KOPT-K1 (cell line): ENCODE measurements around the gene TAGLN.
"Not testable (repeated sequence)": the region's sequence is repeated elsewhere in the genome, so short reads cannot be mapped to it uniquely, and the experiment has no call there.

Experiments
- H3K27ac ChIP-seq: fragments of 200-600 bp; sonication (generic); 2 replicates; pipeline ENCODE4 v1.5.1; 2016; ENCODE audit warnings: antibody characterized with exemption, mild to moderate bottlenecking, low read depth, low read length; ENCODE audit not compliant: poor library complexity, severe bottlenecking
- H3K36me3 ChIP-seq: fragments of 200-600 bp; sonication (generic); 2 replicates; pipeline ENCODE4 v1.5.1; 2017; ENCODE audit warnings: antibody characterized with exemption, mild to moderate bottlenecking, low read length, moderate library complexity; ENCODE audit not compliant: insufficient read depth
- H3K9me3 ChIP-seq: fragments of 200-600 bp; sonication (generic); 2 replicates; pipeline ENCODE4 v1.5.1; 2017; ENCODE audit warnings: antibody characterized with exemption, low read length, mild to moderate bottlenecking; ENCODE audit not compliant: insufficient read depth, poor library complexity, severe bottlenecking

TAGLN gene

GRCh38 chr11:117198613-117199012, 557 bp upstream of the TAGLN start:
- H3K36me3 ChIP-seq, result peaks cover 10% of the 10 kb centered on the region; the same call in 1 of the 2 replicates
- no peak overlapping the region for H3K27ac ChIP-seq
- no peaks in the 10 kb centered on the region for H3K9me3 ChIP-seq

- Histone ChIP-seq H3K9me3 (no peaks in the 10 kb centered on the region), H3K36me3 (peaks cover 26% of the 10 kb centered on the region; the same call in 1 of the 2 replicates), H3K27ac (no peak overlapping the region)
Observed at GRCh38 chr11:117199916-117200812, 994 bp downstream of the TAGLN start.

- no peaks in the 10 kb centered on the region for H3K9me3 ChIP-seq
- H3K27ac ChIP-seq, result no peak overlapping the region
- peaks cover 31% of the 10 kb centered on the region; the same call in 1 of the 2 replicates for H3K36me3 ChIP-seq
Observed at GRCh38 chr11:117200813-117201657, 1.9 kb downstream of the TAGLN start.

- no peaks in the 10 kb centered on the region for H3K9me3 ChIP-seq
- no peak overlapping the region for H3K27ac ChIP-seq
- peaks cover 31% of the 10 kb centered on the region; the same call in 1 of the 2 replicates for H3K36me3 ChIP-seq
Observed at GRCh38 chr11:117201658-117202305, 2.6 kb downstream of the TAGLN start.

- Histone ChIP-seq H3K27ac (no peak overlapping the region), H3K9me3 (no peaks in the 10 kb centered on the region), H3K36me3 (peaks cover 31% of the 10 kb centered on the region; the same call in 1 of the 2 replicates)
Observed at GRCh38 chr11:117202386-117203068, 3.4 kb downstream of the TAGLN start.

- Histone ChIP-seq H3K27ac (no peak overlapping the region), H3K9me3 (no peaks in the 10 kb centered on the region), H3K36me3 (peaks cover 31% of the 10 kb centered on the region; the same call in 1 of the 2 replicates)
Observed at GRCh38 chr11:117203069-117203407, 3.9 kb downstream of the TAGLN start.

- no peaks in the 10 kb centered on the region for H3K9me3 ChIP-seq
- peaks cover 31% of the 10 kb centered on the region; the same call in 1 of the 2 replicates for H3K36me3 ChIP-seq
- no peak overlapping the region for H3K27ac ChIP-seq
Observed at GRCh38 chr11:117204283-117205080, 5.3 kb downstream of the TAGLN start.

GRCh38 chr11:117205211-117205818, 6.1 kb downstream of the TAGLN start:
- Histone ChIP-seq H3K27ac (no peak overlapping the region), H3K36me3 (peaks cover 31% of the 10 kb centered on the region; the same call in 1 of the 2 replicates), H3K9me3 (no peaks in the 10 kb centered on the region)

- H3K36me3 ChIP-seq, result peaks cover 38% of the 10 kb centered on the region; the same call in 1 of the 2 replicates
- not testable (repeated sequence) for H3K27ac ChIP-seq, H3K9me3 ChIP-seq
Observed at GRCh38 chr11:117206111-117206510, 6.9 kb downstream of the TAGLN start.

- H3K9me3 ChIP-seq, H3K27ac ChIP-seq: not testable (repeated sequence)
- peaks cover 45% of the 10 kb centered on the region; the same call in 1 of the 2 replicates for H3K36me3 ChIP-seq
Observed at GRCh38 chr11:117206859-117207258, 7.7 kb downstream of the TAGLN start.

GRCh38 chr11:117207481-117207880, 8.3 kb downstream of the TAGLN start:
- H3K36me3 ChIP-seq, result peaks cover 49% of the 10 kb centered on the region; the same call in 1 of the 2 replicates
- H3K27ac ChIP-seq, H3K9me3 ChIP-seq: not testable (repeated sequence)

GRCh38 chr11:117208710-117209109, 9.5 kb downstream of the TAGLN start:
- H3K9me3 ChIP-seq, H3K27ac ChIP-seq: not testable (repeated sequence)
- H3K36me3 ChIP-seq, result peaks cover 50% of the 10 kb centered on the region

- H3K9me3 ChIP-seq, result not testable (repeated sequence)
Observed at GRCh38 chr11:117209351-117210125, 10.4 kb downstream of the TAGLN start.

More at GRCh38 chr11:117209351-117210125, 10.4 kb downstream of the TAGLN start:
- H3K27ac ChIP-seq, result not testable (repeated sequence)
- peaks cover 49% of the 10 kb centered on the region for H3K36me3 ChIP-seq
